Measurements from ENCODE around the gene CARNS1.

- TF ChIP-seq, protein P1, sequence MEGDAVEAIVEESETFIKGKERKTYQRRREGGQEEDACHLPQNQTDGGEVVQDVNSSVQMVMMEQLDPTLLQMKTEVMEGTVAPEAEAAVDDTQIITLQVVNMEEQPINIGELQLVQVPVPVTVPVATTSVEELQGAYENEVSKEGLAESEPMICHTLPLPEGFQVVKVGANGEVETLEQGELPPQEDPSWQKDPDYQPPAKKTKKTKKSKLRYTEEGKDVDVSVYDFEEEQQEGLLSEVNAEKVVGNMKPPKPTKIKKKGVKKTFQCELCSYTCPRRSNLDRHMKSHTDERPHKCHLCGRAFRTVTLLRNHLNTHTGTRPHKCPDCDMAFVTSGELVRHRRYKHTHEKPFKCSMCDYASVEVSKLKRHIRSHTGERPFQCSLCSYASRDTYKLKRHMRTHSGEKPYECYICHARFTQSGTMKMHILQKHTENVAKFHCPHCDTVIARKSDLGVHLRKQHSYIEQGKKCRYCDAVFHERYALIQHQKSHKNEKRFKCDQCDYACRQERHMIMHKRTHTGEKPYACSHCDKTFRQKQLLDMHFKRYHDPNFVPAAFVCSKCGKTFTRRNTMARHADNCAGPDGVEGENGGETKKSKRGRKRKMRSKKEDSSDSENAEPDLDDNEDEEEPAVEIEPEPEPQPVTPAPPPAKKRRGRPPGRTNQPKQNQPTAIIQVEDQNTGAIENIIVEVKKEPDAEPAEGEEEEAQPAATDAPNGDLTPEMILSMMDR (IDR thresholded peaks at IDR 0.05; ENCODE audit: low read depth, low read length, missing input control), result no peak
- TF ChIP-seq REST (IDR thresholded peaks at IDR 0.05), result no peak
These were observed 21.1 kb downstream of the CARNS1 start for GRCh38 chr11:67436459-67437081.

Measured in liver (tissue), 2 donors.